PC-3 (cell line): Measurements from ENCODE around the gene ZNF648. TPM values are rescaled to one million over a fixed set of nuclear protein-coding genes. Genes with fewer than 3 reads are reported as not detected.
"Not testable (repeated sequence)": the region's sequence is repeated elsewhere in the genome, so short reads cannot be mapped to it uniquely, and the experiment has no call there.

Experiments used
- ATAC-seq: fragments of 200-7000 bp; cut with Tn5 transposase; 2 replicates; pipeline ENCODE4 v1.9.1; 2020; ENCODE audit warnings: mild to moderate bottlenecking, moderate library complexity
- BruUV-seq: library from RNA; stranded (reverse); fragments of 400-500 nt; replicated peaks from 2 replicates; lab custom pipeline; 2021; lab: Mats Ljungman, UMichigan
- CTCF ChIA-PET: fragments of 300-600 bp; sonication (Branson Sonifier 250); formaldehyde crosslinking; loops from one replicate; lab custom pipeline; 2022; ENCODE audit warnings: antibody characterized with exemption; lab: Charles Lee
- POLR2A ChIA-PET: fragments of 300-600 bp; sonication (Branson Sonifier 250); formaldehyde crosslinking; loops from one replicate; lab custom pipeline; 2022; ENCODE audit warnings: antibody characterized with exemption; ENCODE audit not compliant: unreplicated experiment; lab: Charles Lee
- DNase-seq: peaks from one replicate; pipeline ENCODE4 v3.0.0-alpha.2; 2015
- H2AFZ ChIP-seq: fragments of 300-600 bp; sonication (generic); 2 replicates; pipeline ENCODE4 v1.6.0; 2016; ENCODE audit warnings: antibody characterized with exemption, low read length
- H3F3A ChIP-seq: fragments of 300-600 bp; sonication (generic); one replicate; pipeline ENCODE4 v1.6.0; 2017; ENCODE audit warnings: antibody characterized with exemption, low read length, control low read depth, mild to moderate bottlenecking; ENCODE audit not compliant: unreplicated experiment
- H3K27ac ChIP-seq: fragments of 300-600 bp; sonication (generic); 2 replicates; pipeline ENCODE4 v1.5.1; 2016; ENCODE audit warnings: mild to moderate bottlenecking, low read length
- H3K27me3 ChIP-seq: fragments of 300-600 bp; sonication (generic); 2 replicates; pipeline ENCODE4 v1.6.1; 2016; ENCODE audit warnings: low read length, mixed read lengths
- H3K36me3 ChIP-seq: fragments of 300-600 bp; sonication (generic); 2 replicates; pipeline ENCODE4 v1.6.1; 2016; ENCODE audit warnings: low read depth, mixed run types, low read length, mixed read lengths
- H3K4me1 ChIP-seq: fragments of 300-600 bp; sonication (generic); 2 replicates; pipeline ENCODE4 v1.5.1; 2016; ENCODE audit warnings: low read length; ENCODE audit not compliant: insufficient read depth
- H3K4me2 ChIP-seq: fragments of 300-600 bp; sonication (generic); 2 replicates; pipeline ENCODE4 v1.6.0; 2016; ENCODE audit warnings: low read length
- H3K4me3 ChIP-seq: fragments of 300-600 bp; sonication (generic); 2 replicates; pipeline ENCODE4 v1.5.1; 2016; ENCODE audit warnings: mild to moderate bottlenecking, low read length, mixed read lengths
- H3K79me2 ChIP-seq: fragments of 300-600 bp; sonication (generic); 2 replicates; pipeline ENCODE4 v1.6.1; 2017; ENCODE audit warnings: low read length, mixed read lengths
- H3K9ac ChIP-seq: fragments of 300-600 bp; sonication (generic); 2 replicates; pipeline ENCODE4 v1.6.0; 2016; ENCODE audit warnings: mild to moderate bottlenecking, low read length
- H3K9me2 ChIP-seq: fragments of 300-600 bp; sonication (generic); replicated peaks from 2 replicates; pipeline ENCODE4 v1.6.1; 2016; ENCODE audit warnings: mixed run types, low read length, mixed read lengths
- H3K9me3 ChIP-seq: fragments of 300-600 bp; sonication (generic); 2 replicates; pipeline ENCODE4 v1.6.1; 2016; ENCODE audit warnings: low read length, mixed read lengths
- H4K20me1 ChIP-seq: fragments of 300-600 bp; sonication (generic); 2 replicates; pipeline ENCODE4 v1.6.1; 2016; ENCODE audit warnings: low read length, mixed read lengths
- CTCF ChIP-seq: fragments of 300-600 bp; sonication (generic); conservative IDR thresholded peaks from 2 replicates; pipeline ENCODE4 v1.5.1; 2017; ENCODE audit warnings: antibody characterized with exemption, low read depth, mild to moderate bottlenecking, low read length
- EZH2 ChIP-seq: fragments of 300-600 bp; sonication (generic); IDR thresholded peaks from one replicate; pipeline ENCODE4 v1.6.1; 2017; ENCODE audit warnings: antibody characterized with exemption, mild to moderate bottlenecking, low read length; ENCODE audit not compliant: unreplicated experiment
- EZH2phosphoT487 ChIP-seq: fragments of 300-600 bp; sonication (generic); IDR thresholded peaks from 2 replicates; pipeline ENCODE4 v1.6.1; 2018; ENCODE audit warnings: mild to moderate bottlenecking, antibody characterized with exemption, low read length, borderline replicate concordance
- intact Hi-C: fragments of 100-400 bp; cut with micrococcal nuclease; formaldehyde crosslinking; loops from 2 replicates; pipeline ENCODE4 v1.9.0; 2023
- total RNA-seq: library from RNA; depleted of rRNA; stranded (reverse); fragments of >200 nt; gene quantifications from 2 replicates; pipeline ENCODE4 v1.2.3, GENCODE V29; 2014

ZNF648 gene
- total RNA-seq, 1 experiment from 2014 or later: not detected

DNA sequence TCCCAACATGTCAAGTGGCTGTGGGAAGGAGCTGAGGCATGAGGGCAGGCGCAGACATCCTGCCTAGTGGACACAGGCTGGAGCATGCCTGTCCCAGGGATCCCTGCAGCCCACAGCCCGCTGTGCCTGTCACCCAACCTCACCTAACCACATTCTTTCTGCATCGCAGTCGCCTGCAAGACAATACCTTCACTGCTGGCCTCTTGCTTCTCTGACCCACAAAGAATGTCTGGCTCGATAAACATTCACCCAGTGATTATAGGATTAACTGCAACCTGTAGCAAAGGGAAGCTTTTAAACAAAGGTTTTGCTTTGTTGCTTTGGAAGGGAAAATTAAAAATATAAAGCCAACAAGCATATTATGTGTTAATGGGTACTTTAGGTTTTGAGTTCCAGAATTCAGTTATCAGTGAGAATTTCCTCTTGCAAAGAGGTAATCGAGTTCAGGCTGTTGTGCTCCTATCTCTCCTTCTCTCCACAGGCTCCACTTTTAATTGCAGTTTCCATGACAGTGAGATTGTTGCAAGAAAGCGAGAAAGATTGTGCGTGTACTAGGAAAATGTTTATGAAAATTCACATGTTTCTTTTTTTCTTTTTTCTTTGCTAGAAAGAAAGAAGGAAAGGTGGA is 40.0 kb upstream of the ZNF648 start:
- peak; percentile 87 for ATAC-seq
- intact Hi-C loops: no loop called here
- peak overlapping the region; percentile 28; the same call in 1 of the 2 replicates for H3K27ac ChIP-seq

DNA sequence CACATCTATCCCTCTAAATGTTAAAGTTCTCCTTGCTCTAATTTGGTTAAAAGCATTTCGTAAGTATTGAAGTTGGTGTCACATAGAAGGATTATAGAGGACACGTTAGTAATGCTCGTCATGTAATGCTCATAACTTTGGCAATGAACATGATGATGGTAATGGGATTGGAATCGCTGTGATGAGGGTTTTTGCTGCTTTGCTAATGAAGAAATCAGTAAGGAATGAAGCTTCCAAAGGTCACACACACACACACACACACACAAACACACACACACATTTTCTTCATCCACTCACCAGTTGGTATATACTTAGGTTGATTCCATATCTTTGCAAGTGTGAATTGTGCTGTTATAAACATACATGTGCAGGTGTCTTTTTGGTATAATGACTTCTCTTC is 36.8 kb upstream of the ZNF648 start:
- ChIA-PET CTCF (no interaction called here), POLR2A (no interaction called here)
- Histone ChIP-seq H3K36me3 (no peaks in the 10 kb centered on the region), H3K4me3 (no peak overlapping the region), H3F3A (no peaks in the 10 kb centered on the region), H2AFZ (no peak overlapping the region), H3K27ac (no peak overlapping the region), H3K4me2 (no peak overlapping the region), H3K9me3 (no peaks in the 10 kb centered on the region), H3K9me2 (no peaks in the 10 kb centered on the region), H3K4me1 (peaks cover 33% of the 10 kb centered on the region), H4K20me1 (no peaks in the 10 kb centered on the region), H3K79me2 (no peaks in the 10 kb centered on the region), H3K27me3 (no peaks in the 10 kb centered on the region), H3K9ac (no peak overlapping the region)
- no peak for TF ChIP-seq EZH2phosphoT487
- no peak for TF ChIP-seq CTCF
- no peak for TF ChIP-seq EZH2
- DNase-seq (no peak), ATAC-seq (no peak)
- intact Hi-C loops: no loop called here
- no TSS peak for BruUV-seq

More for the DNA sequence above, 40.0 kb upstream of the ZNF648 start:
- Histone ChIP-seq H3F3A (no peaks in the 10 kb centered on the region), H3K4me2 (peak overlapping the region; percentile 73), H2AFZ (0 out of 2 replicates have a peak overlapping the region, but pooled peaks have one; percentile 10), H3K9ac (no peak overlapping the region), H3K4me3 (peak overlapping the region; percentile 43; the same call in 1 of the 2 replicates), H4K20me1 (no peaks in the 10 kb centered on the region), H3K79me2 (no peaks in the 10 kb centered on the region), H3K9me3 (no peaks in the 10 kb centered on the region), H3K36me3 (no peaks in the 10 kb centered on the region), H3K27me3 (no peaks in the 10 kb centered on the region), H3K4me1 (peaks cover 21% of the 10 kb centered on the region), H3K9me2 (no peaks in the 10 kb centered on the region)
- ChIA-PET CTCF (interaction anchor here (1.0 kb wide), 1 partner anchor 41 kb away, joined by 3 read pairs; no protein-coding TSS in a partner anchor), POLR2A (no interaction called here)
- TF ChIP-seq EZH2phosphoT487 (no peak), EZH2 (no peak), CTCF (no peak)
- BruUV-seq: no TSS peak
- peak; percentile 74 for DNase-seq

- H3K9me2 ChIP-seq: no peaks in the 10 kb centered on the region
- DNase-seq (peak; percentile 76), ATAC-seq (peak; percentile 22; the same call in 1 of the 2 replicates)
- no peaks in the 10 kb centered on the region for H3K79me2 ChIP-seq
- H2AFZ ChIP-seq: no peak overlapping the region
- no peaks in the 10 kb centered on the region for H3K36me3 ChIP-seq
- TF ChIP-seq EZH2phosphoT487 (no peak), EZH2 (no peak), CTCF (no peak)
- H4K20me1 ChIP-seq: no peaks in the 10 kb centered on the region
- no peak overlapping the region for H3K4me3 ChIP-seq
- H3F3A ChIP-seq: no peaks in the 10 kb centered on the region
- intact Hi-C loops: no loop called here
- peak overlapping the region; percentile 26; the same call in 1 of the 2 replicates for H3K4me2 ChIP-seq
- no peak overlapping the region for H3K27ac ChIP-seq
- H3K9me3 ChIP-seq: no peaks in the 10 kb centered on the region
- no peak overlapping the region for H3K9ac ChIP-seq
- no peaks in the 10 kb centered on the region for H3K27me3 ChIP-seq
- CTCF ChIA-PET: no interaction called here
- BruUV-seq: no TSS peak
- peaks cover 18% of the 10 kb centered on the region for H3K4me1 ChIP-seq
- POLR2A ChIA-PET: no interaction called here
These were observed 34.4 kb upstream of the ZNF648 start for GRCh38 chr1:182095946-182096345.

DNA sequence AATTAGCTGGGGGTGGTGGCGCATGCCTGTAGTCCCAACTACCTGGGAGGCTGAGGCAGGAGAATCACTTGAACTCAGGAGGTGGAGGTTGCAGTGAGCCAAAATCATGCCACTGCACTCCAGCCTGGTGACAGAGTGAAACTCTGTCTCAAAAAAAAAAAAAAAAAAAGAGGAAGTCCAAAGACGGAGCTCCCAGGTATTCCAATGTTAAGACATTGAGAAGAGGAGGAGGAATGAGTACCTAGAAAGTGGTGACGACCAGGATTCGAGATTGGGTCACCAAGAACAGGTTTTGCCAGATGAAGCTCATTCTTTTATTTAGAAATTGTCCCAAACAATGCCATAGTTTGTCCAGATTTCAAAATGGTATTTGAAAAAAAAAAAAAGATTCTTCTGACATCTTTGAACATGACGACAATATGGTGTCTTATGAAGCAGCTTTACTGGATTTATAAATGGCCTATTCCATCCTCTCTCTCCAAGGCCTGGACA is 33.0 kb upstream of the ZNF648 start:
- H3K36me3 ChIP-seq, H3K9me3 ChIP-seq, POLR2A ChIA-PET, H3F3A ChIP-seq, BruUV-seq, CTCF ChIA-PET, H3K4me3 ChIP-seq, H3K9me2 ChIP-seq, intact Hi-C loops, H4K20me1 ChIP-seq, H3K9ac ChIP-seq, H3K27me3 ChIP-seq, ATAC-seq, H3K79me2 ChIP-seq, H3K27ac ChIP-seq, H2AFZ ChIP-seq, H3K4me2 ChIP-seq, DNase-seq: not testable (repeated sequence)
- peaks cover 16% of the 10 kb centered on the region for H3K4me1 ChIP-seq
